ENCODE measurements around the gene MRAP. TPM values are rescaled to one million over a fixed set of nuclear protein-coding genes. Genes with fewer than 3 reads are reported as not detected.
"Not testable (repeated sequence)": the region's sequence is repeated elsewhere in the genome, so short reads cannot be mapped to it uniquely, and the experiment has no call there.

The MRAP gene
- total RNA-seq, 3 donors from 2014 or later (not counting 1 experiment from before 2014, with no cell fraction given): not detected

GRCh38 chr21:32256251-32256650 lies 42.4 kb upstream of the MRAP start:
- no peaks in the 10 kb centered on the region for H3K9me3 ChIP-seq (ENCODE audit: control insufficient read depth, insufficient read depth, low read length)
- intact Hi-C loops (cut with micrococcal nuclease): loop anchor here (5.0 kb wide), 1 partner anchor 389 kb away; no protein-coding TSS in a partner anchor
- whole genome bisulfite sequencing (ENCODE audit: insufficient coverage): 89% methylated on average over 12 of the region's 12 CpGs
- no peaks in the 10 kb centered on the region for H3K36me3 Mint-ChIP-seq
- no peaks in the 10 kb centered on the region for H3K9me3 Mint-ChIP-seq
- ATAC-seq: no peak
- no peak overlapping the region for H3K4me3 ChIP-seq (ENCODE audit: low read length)
- no peaks in the 10 kb centered on the region for H3K4me1 Mint-ChIP-seq
- no peaks in the 10 kb centered on the region for H3K27me3 ChIP-seq (ENCODE audit: control insufficient read depth, insufficient read depth, low read length)
- peaks cover 6 to 7% of the 10 kb centered on the region in 2 donors for H3K27me3 Mint-ChIP-seq (ENCODE audit: low read depth in 2 of 2)
- DNase-seq: no peak
- no peak overlapping the region for H3K27ac Mint-ChIP-seq
- no peak for TF ChIP-seq CTCF (IDR thresholded peaks at IDR 0.05)
- no peaks in the 10 kb centered on the region for H3K4me1 ChIP-seq (ENCODE audit: control insufficient read depth, insufficient read depth, low read length)
- no peak overlapping the region for H3K27ac ChIP-seq (ENCODE audit: low read length)
- no peak overlapping the region for H3K4me3 Mint-ChIP-seq
- H3K36me3 ChIP-seq (ENCODE audit: control insufficient read depth, insufficient read depth, low read length): no peaks in the 10 kb centered on the region

GRCh38 chr21:32256873-32257620 lies 41.6 kb upstream of the MRAP start:
- intact Hi-C loops (cut with micrococcal nuclease): loop anchor here (5.0 kb wide), 1 partner anchor 390 kb away; no protein-coding TSS in a partner anchor
- Mint-ChIP-seq H3K4me3 (no peak overlapping the region), H3K4me1 (no peaks in the 10 kb centered on the region), H3K9me3 (no peaks in the 10 kb centered on the region), H3K27me3 (ENCODE audit: low read depth in 2 of 2) (peaks cover 5 to 6% of the 10 kb centered on the region in 2 donors), H3K36me3 (no peaks in the 10 kb centered on the region), H3K27ac (no peak overlapping the region)
- H3K27ac ChIP-seq (ENCODE audit: low read length): no peak overlapping the region
- no peaks in the 10 kb centered on the region for H3K36me3 ChIP-seq (ENCODE audit: control insufficient read depth, insufficient read depth, low read length)
- 67% methylated on average over 9 of the region's 9 CpGs for WGBS (ENCODE audit: insufficient coverage)
- H3K27me3 ChIP-seq (ENCODE audit: control insufficient read depth, insufficient read depth, low read length): no peaks in the 10 kb centered on the region
- H3K4me1 ChIP-seq (ENCODE audit: control insufficient read depth, insufficient read depth, low read length): no peaks in the 10 kb centered on the region
- H3K4me3 ChIP-seq (ENCODE audit: low read length): no peak overlapping the region
- DNase-seq (no peak), ATAC-seq (no peak)
- no peaks in the 10 kb centered on the region for H3K9me3 ChIP-seq (ENCODE audit: control insufficient read depth, insufficient read depth, low read length)
- no peak for TF ChIP-seq CTCF (IDR thresholded peaks at IDR 0.05)

GRCh38 chr21:32257962-32258785 lies 40.5 kb upstream of the MRAP start:
- peak in 1 of 2 donors; percentile 46 for DNase-seq
- Histone ChIP-seq H3K4me1 (ENCODE audit: control insufficient read depth, insufficient read depth, low read length) (no peaks in the 10 kb centered on the region), H3K27ac (ENCODE audit: low read length) (no peak overlapping the region), H3K4me3 (ENCODE audit: low read length) (no peak overlapping the region), H3K9me3 (ENCODE audit: control insufficient read depth, insufficient read depth, low read length) (no peaks in the 10 kb centered on the region), H3K27me3 (ENCODE audit: control insufficient read depth, insufficient read depth, low read length) (no peaks in the 10 kb centered on the region), H3K36me3 (ENCODE audit: control insufficient read depth, insufficient read depth, low read length) (no peaks in the 10 kb centered on the region)
- no peak overlapping the region for H3K4me3 Mint-ChIP-seq
- intact Hi-C loops (cut with micrococcal nuclease): loop anchor here (5.0 kb wide), 1 partner anchor 391 kb away; no protein-coding TSS in a partner anchor
- TF ChIP-seq CTCF (IDR thresholded peaks at IDR 0.05): peak; percentile 30
- WGBS (ENCODE audit: insufficient coverage): 62% methylated on average over 16 of the region's 16 CpGs
- peak in 2 of 3 donors; percentile 29 to 64 for ATAC-seq
- H3K27me3 Mint-ChIP-seq (ENCODE audit: low read depth in 2 of 2): peaks cover 5 to 6% of the 10 kb centered on the region in 2 donors
- H3K4me1 Mint-ChIP-seq: no peaks in the 10 kb centered on the region
- H3K9me3 Mint-ChIP-seq: no peaks in the 10 kb centered on the region
- H3K27ac Mint-ChIP-seq: no peak overlapping the region
- H3K36me3 Mint-ChIP-seq: no peaks in the 10 kb centered on the region

- ATAC-seq; H3K9me3 Mint-ChIP-seq; H3K9me3 ChIP-seq (ENCODE audit: control insufficient read depth, insufficient read depth, low read length); H3K4me3 Mint-ChIP-seq; H3K36me3 ChIP-seq (ENCODE audit: control insufficient read depth, insufficient read depth, low read length); H3K4me1 Mint-ChIP-seq; H3K27me3 Mint-ChIP-seq (ENCODE audit: low read depth in 2 of 2); H3K36me3 Mint-ChIP-seq; H3K27ac ChIP-seq (ENCODE audit: low read length); H3K4me1 ChIP-seq (ENCODE audit: control insufficient read depth, insufficient read depth, low read length); DNase-seq; H3K27me3 ChIP-seq (ENCODE audit: control insufficient read depth, insufficient read depth, low read length); H3K4me3 ChIP-seq (ENCODE audit: low read length); H3K27ac Mint-ChIP-seq: not testable (repeated sequence)
- intact Hi-C loops (cut with micrococcal nuclease): loop anchor here (5.0 kb wide), 1 partner anchor 391 kb away; no protein-coding TSS in a partner anchor
- 97% methylated on average over 3 of the region's 5 CpGs for WGBS (ENCODE audit: insufficient coverage)
Observed at GRCh38 chr21:32258786-32259048, 39.9 kb upstream of the MRAP start.
